Aorta (tissue), 5 donors: Measurements from ENCODE around the gene SGCG. TPM values are rescaled to one million over a fixed set of nuclear protein-coding genes. Genes with fewer than 3 reads are reported as not detected.
A peak's percentile ranks its signal among the peaks of the same experiment; 100 is the strongest.

Experiments
- ATAC-seq: fragments of 200-7000 bp; cut with Tn5 transposase; one replicate; pipeline ENCODE4 v1.9.1; 2022; ENCODE audit warnings: moderate library complexity; ENCODE audit not compliant: low FRiP score
- DNase-seq, 2 donors: peaks; one replicate each; pipeline ENCODE4 v3.0.0-alpha.2; 2020
- H3K27ac ChIP-seq, 2 donors: one replicate each; pipeline ENCODE4 v1.5.1; 2013; ENCODE audit warnings: low read length in 2 of 2, mild to moderate bottlenecking in 2 of 2, moderate library complexity in 2 of 2, control low read depth in 1 of 2, inconsistent platforms in 1 of 2, low read depth in 1 of 2
- H3K27me3 ChIP-seq, 2 donors: one replicate each; pipeline ENCODE4 v1.6.1; 2013; ENCODE audit warnings: control low read depth in 1 of 2, low read length in 1 of 2, mild to moderate bottlenecking in 1 of 2, moderate library complexity in 1 of 2; ENCODE audit not compliant: insufficient read depth in 2 of 2, control insufficient read depth in 1 of 2
- H3K36me3 ChIP-seq, 2 donors: one replicate each; pipeline ENCODE4 v1.6.1; 2013; ENCODE audit warnings: control low read depth in 1 of 2, low read length in 1 of 2, mild to moderate bottlenecking in 1 of 2; ENCODE audit not compliant: insufficient read depth in 2 of 2, control insufficient read depth in 1 of 2
- H3K4me1 ChIP-seq, 2 donors: one replicate each; pipeline ENCODE4 v1.6.1; 2013; ENCODE audit warnings: low read length in 2 of 2, control low read depth in 1 of 2, mild to moderate bottlenecking in 1 of 2, moderate library complexity in 1 of 2; ENCODE audit not compliant: insufficient read depth in 2 of 2, control insufficient read depth in 1 of 2
- H3K4me3 ChIP-seq, 2 donors: one replicate each; pipeline ENCODE4 v1.5.1; 2013; ENCODE audit warnings: low read length in 2 of 2, control low read depth in 1 of 2, mild to moderate bottlenecking in 1 of 2
- H3K9me3 ChIP-seq: one replicate; pipeline ENCODE4 v1.6.1; 2013; ENCODE audit warnings: mild to moderate bottlenecking, low read length; ENCODE audit not compliant: control insufficient read depth
- WGBS, 2 donors: extraction: QIAGEN DNeasy Blood & Tissue Kit; methylation state at CpG; one replicate each; pipeline ENCODE4 v1.1.7; 2013; 5-methylcytosine and 5-hydroxymethylcytosine counted together
- intact Hi-C, 2 donors: fragments of 100-400 bp; cut with DNase I; formaldehyde crosslinking; loops; one replicate each; pipeline versions ENCODE4 v1.14.2 to v1.15.0; 2022
- polyA plus RNA-seq, 2 donors: library from polyadenylated mRNA; stranded (reverse); fragments of 200-250 nt; gene quantifications; one replicate each; pipeline ENCODE4 v1.2.3, GENCODE V29; 2013
- total RNA-seq, 2 donors: library from RNA; stranded (reverse); fragmentation: NEBNext Ultra II Directional; extraction: Animal tissue kit (Norgen Biotek cat#: 25700); gene quantifications; one replicate each; pipeline ENCODE4 v1.2.1, GENCODE V29; 2021
- donor health status: healthy with polysubstance abuse.
- donor health status: Bipolar disorder and iron deficiency.
- donor health status: DM: no; HTN: no; CAD: no.
- donor health status: DM: no; HTN: no; CAD: no.
- donor health status: DM: yes; HTN: yes; CAD: no.

The SGCG gene
- total and polyA plus RNA-seq, 4 donors, result 1.4 to 4.3 (median 3.1) TPM

DNA sequence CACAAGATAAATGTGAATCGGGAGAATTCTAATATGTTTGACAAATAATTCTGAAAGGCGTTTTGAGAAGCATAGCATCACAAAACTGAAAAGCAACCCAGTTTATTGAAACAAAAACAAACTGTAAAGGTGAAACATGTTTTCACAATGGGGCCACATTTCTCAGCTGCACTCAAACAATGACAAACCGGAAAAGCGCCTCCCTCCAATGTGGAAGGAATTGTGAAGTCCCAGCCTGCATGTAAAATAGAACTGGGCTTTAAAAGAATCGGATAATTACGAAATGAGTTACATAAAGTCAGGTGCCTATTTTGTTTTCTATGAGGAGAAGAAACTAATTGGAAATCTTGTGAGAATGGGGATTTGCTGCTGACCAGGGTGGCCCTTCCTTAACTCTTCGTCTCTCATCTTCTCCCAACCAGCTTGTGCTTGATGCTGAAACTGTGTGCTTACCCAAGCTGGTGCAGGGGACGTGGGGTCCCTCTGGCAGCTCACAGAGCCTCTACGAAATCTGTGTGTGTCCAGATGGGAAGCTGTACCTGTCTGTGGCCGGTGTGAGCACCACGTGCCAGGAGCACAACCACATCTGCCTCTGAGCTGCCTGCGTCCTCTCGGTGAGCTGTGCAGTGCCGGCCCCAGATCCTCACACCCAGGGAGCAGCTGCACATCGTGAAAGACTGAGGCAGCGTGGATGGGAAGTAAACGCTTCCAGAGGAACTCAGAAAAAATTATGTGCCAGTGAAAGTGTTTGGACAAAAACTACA, 143.3 kb downstream of the SGCG start:
- intact Hi-C loops, result loop anchor here (5.0 to 10.0 kb wide), 2 partner anchors 48 to 101 kb away; no protein-coding TSS in a partner anchor
- ATAC-seq, result no peak
- DNase-seq, result no peak
- Histone ChIP-seq H3K36me3 (no peaks in the 10 kb centered on the region), H3K27me3 (no peaks in the 10 kb centered on the region), H3K4me3 (no peak overlapping the region), H3K4me1 (peaks cover 0 to 7% of the 10 kb centered on the region in 2 donors), H3K9me3 (no peaks in the 10 kb centered on the region), H3K27ac (no peak overlapping the region)
- 65 to 66% methylated on average over 17 of the region's 17 CpGs for WGBS, 2 donors

- no peaks in the 10 kb centered on the region for H3K9me3 ChIP-seq
- H3K36me3 ChIP-seq, result no peaks in the 10 kb centered on the region
- H3K4me3 ChIP-seq, result no peak overlapping the region
- H3K4me1 ChIP-seq, result peaks cover 0 to 7% of the 10 kb centered on the region in 2 donors
- no peaks in the 10 kb centered on the region for H3K27me3 ChIP-seq
- no peak for ATAC-seq
- intact Hi-C loops, result loop anchor here in 1 of 2 donors (10.0 kb wide), 1 partner anchor 100 kb away; no protein-coding TSS in a partner anchor
- no peak overlapping the region for H3K27ac ChIP-seq
- WGBS, 2 donors, result 75 to 79% methylated on average over 2 of the region's 2 CpGs
- DNase-seq, result no peak
Observed at GRCh38 chr13:23325191-23325590, 144.4 kb downstream of the SGCG start.

- H3K4me1 ChIP-seq, result no peaks in the 10 kb centered on the region
- DNase-seq (no peak), ATAC-seq (no peak)
- 66 to 68% methylated on average over 6 of the region's 6 CpGs for WGBS, 2 donors
- H3K36me3 ChIP-seq, result no peaks in the 10 kb centered on the region
- no peak overlapping the region for H3K27ac ChIP-seq
- H3K4me3 ChIP-seq, result no peak overlapping the region
- intact Hi-C loops, result no loop called here
- no peaks in the 10 kb centered on the region for H3K27me3 ChIP-seq
- peaks cover 2% of the 10 kb centered on the region for H3K9me3 ChIP-seq
Observed at GRCh38 chr13:23330356-23330755, 149.6 kb downstream of the SGCG start.

- no peak overlapping the region for H3K4me3 ChIP-seq
- DNase-seq, result no peak
- peaks cover 5 to 16% of the 10 kb centered on the region in 2 donors for H3K36me3 ChIP-seq
- H3K9me3 ChIP-seq, result peaks cover 2% of the 10 kb centered on the region
- no peaks in the 10 kb centered on the region for H3K4me1 ChIP-seq
- no peak for ATAC-seq
- 93 to 99% methylated on average over 1 of the region's 1 CpG for WGBS, 2 donors
- no peaks in the 10 kb centered on the region for H3K27me3 ChIP-seq
- no peak overlapping the region for H3K27ac ChIP-seq
- intact Hi-C loops, result no loop called here
Observed at GRCh38 chr13:23339225-23339624, 158.4 kb downstream of the SGCG start.

DNA sequence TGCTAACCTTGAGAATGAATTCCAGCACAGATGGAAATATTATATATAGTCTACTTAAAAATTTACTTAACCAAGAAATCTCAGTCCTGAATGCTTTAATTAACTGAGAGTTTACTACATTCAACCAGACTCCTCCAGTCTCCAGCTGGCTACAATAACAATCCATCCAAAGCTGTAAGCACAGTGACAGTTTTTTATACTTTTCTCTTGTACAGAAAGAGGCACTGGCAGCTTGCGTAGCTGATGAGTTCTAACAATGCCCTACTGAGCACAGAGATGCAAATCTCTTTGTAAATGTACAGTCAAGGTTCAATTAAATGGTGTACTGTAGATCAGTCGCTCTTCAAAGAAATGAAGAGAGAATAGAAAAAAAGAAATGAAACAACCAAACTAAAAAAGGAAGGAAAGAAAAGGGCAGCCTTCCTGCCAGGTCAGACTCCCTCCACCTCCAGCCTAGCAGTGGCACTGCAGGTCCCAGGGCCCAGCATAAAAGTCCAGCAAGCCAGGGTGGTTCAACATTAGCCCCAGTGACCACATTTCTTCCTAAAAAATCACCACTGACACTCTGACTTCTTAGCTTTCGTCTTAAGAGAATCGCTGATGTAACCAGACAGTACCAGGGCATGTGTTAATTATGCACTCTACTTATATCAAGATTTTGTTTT, 164.3 kb downstream of the SGCG start:
- ATAC-seq (no peak), DNase-seq (no peak)
- Histone ChIP-seq H3K27ac (no peak overlapping the region), H3K9me3 (no peaks in the 10 kb centered on the region), H3K36me3 (peaks cover 5 to 26% of the 10 kb centered on the region in 2 donors), H3K27me3 (no peaks in the 10 kb centered on the region), H3K4me1 (peaks cover 6 to 12% of the 10 kb centered on the region in 2 donors), H3K4me3 (no peak overlapping the region)
- WGBS, 2 donors, result 86 to 88% methylated on average over 4 of the region's 4 CpGs
- intact Hi-C loops, result no loop called here

- Histone ChIP-seq H3K4me3 (no peak overlapping the region), H3K36me3 (peaks cover 3 to 12% of the 10 kb centered on the region in 2 donors), H3K27me3 (no peaks in the 10 kb centered on the region), H3K4me1 (peaks cover 6 to 13% of the 10 kb centered on the region in 2 donors), H3K9me3 (no peaks in the 10 kb centered on the region), H3K27ac (no peak overlapping the region)
- no peak for DNase-seq
- WGBS, 2 donors, result 98 to 100% methylated on average over 1 of the region's 1 CpG
- intact Hi-C loops, result no loop called here
- ATAC-seq, result no peak
Observed at GRCh38 chr13:23347601-23348000, 166.8 kb downstream of the SGCG start.

DNA sequence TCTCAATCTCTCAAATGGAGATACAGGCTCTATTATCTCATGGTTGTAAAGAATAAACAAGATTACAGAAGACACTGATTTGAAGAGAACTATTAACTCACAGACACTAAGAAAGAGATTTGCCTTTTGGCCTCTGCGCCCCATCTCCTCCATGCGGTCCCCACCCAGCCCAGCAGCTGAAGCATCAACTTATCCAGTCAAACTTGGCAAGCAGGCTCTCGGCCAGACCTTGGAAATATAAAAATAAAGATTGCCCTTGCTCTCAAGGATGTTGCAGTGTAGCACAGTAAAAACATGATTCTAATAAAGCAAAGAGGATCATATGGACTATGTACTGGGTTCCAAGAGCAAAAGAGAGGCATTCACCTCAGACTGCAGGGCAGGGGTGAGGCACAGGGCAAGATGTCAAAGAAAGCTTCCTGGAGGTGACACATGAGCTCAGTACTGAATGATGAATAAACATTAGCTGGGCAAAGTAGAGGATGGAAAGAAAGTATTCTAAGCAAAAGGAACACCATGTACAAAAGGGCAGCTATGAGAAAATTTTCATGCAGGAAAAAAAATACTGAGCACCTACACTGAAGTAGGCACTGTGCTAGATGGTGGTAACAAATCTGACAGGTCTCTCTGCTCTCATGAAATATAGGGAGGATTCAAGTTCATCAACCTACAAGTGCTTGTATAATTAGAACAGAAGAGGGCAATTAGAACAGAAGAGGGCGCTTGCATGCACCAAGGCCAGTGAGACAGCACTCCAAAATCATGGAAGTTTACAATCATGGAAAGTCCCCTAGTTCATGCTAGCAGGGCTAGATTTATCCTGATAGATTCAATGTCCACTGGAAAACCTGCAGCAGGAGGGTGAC, 167.7 kb downstream of the SGCG start:
- no peaks in the 10 kb centered on the region for H3K27me3 ChIP-seq
- peaks cover 2 to 12% of the 10 kb centered on the region in 2 donors for H3K36me3 ChIP-seq
- no peaks in the 10 kb centered on the region for H3K9me3 ChIP-seq
- DNase-seq, result no peak
- intact Hi-C loops, result no loop called here
- no peak for ATAC-seq
- H3K4me3 ChIP-seq, result no peak overlapping the region
- H3K4me1 ChIP-seq, result peaks cover 6 to 13% of the 10 kb centered on the region in 2 donors
- WGBS, 2 donors, result 71 to 75% methylated on average over 4 of the region's 4 CpGs
- no peak overlapping the region for H3K27ac ChIP-seq

GRCh38 chr13:23349161-23349897, 168.6 kb downstream of the SGCG start:
- Histone ChIP-seq H3K36me3 (peaks cover 2 to 12% of the 10 kb centered on the region in 2 donors), H3K4me3 (no peak overlapping the region), H3K9me3 (no peaks in the 10 kb centered on the region), H3K27me3 (no peaks in the 10 kb centered on the region), H3K27ac (no peak overlapping the region), H3K4me1 (peaks cover 6 to 13% of the 10 kb centered on the region in 2 donors)
- intact Hi-C loops, result no loop called here
- peak; percentile 75 for ATAC-seq
- WGBS, 2 donors, result 96 to 97% methylated on average over 4 of the region's 4 CpGs
- DNase-seq, result no peak
